GM12878 (cell line): ENCODE measurements around the gene CANT1. TPM values are rescaled to one million over a fixed set of nuclear protein-coding genes. Genes with fewer than 3 reads are reported as not detected.

ENCODE experiments used
- ATAC-seq: fragments of 200-7000 bp; cut with Tn5 transposase; 3 replicates; pipeline ENCODE4 v1.9.1; 2020; ENCODE audit warnings: mild to moderate bottlenecking, moderate library complexity
- BruUV-seq: library from RNA; stranded (reverse); fragments of 400-500 nt; replicated peaks from 2 replicates; lab custom pipeline; 2021; lab: Mats Ljungman, UMichigan
- CTCF ChIA-PET: fragments of 300-600 bp; sonication (Branson Sonifier 250); formaldehyde crosslinking; extraction: SDS; loops from one replicate; lab custom pipeline; 2021; ENCODE audit warnings: inconsistent platforms; lab: Yijun Ruan, JAX
- POLR2A ChIA-PET: fragments of 350-600 bp; formaldehyde crosslinking; extraction: SDS; loops from one replicate; lab custom pipeline; 2021; ENCODE audit warnings: inconsistent platforms; lab: Charles Lee
- RAD21 ChIA-PET: fragments of 300-600 bp; sonication (Branson Sonifier 250); formaldehyde crosslinking; loops from one replicate; lab custom pipeline; 2023; ENCODE audit warnings: antibody characterized with exemption; ENCODE audit not compliant: unreplicated experiment; lab: Charles Lee
- SMC1A ChIA-PET: fragments of 300-600 bp; sonication (Branson Sonifier 250); formaldehyde crosslinking; loops from one replicate; lab custom pipeline; 2023; ENCODE audit not compliant: unreplicated experiment, uncharacterized antibody; lab: Charles Lee
- DNase-seq: peaks from one replicate; pipeline ENCODE4 v3.0.0-alpha.2; 2011; ENCODE audit warnings: low read depth, low spot score
- FAIRE-seq: peaks from 3 replicates; lab custom pipeline; 2011; peaks lifted over from hg19 to GRCh38; lab: Jason Lieb, UNC
- H2AFZ ChIP-seq: 2 replicates; pipeline ENCODE4 v1.6.0; 2011; ENCODE audit warnings: low read depth, low read length, control low read depth; ENCODE audit not compliant: control insufficient read depth
- H3K27ac ChIP-seq: 2 replicates; pipeline ENCODE4 v1.5.1; 2011; ENCODE audit warnings: control low read depth; ENCODE audit not compliant: control insufficient read depth, insufficient read depth
- H3K27me3 ChIP-seq, 2 experiments: replicated peaks in 1 of 2; 2 replicates each; pipeline versions ENCODE4 v1.6.0 to v1.6.1; 2011; ENCODE audit warnings: low read length in 1 of 2; ENCODE audit not compliant: control insufficient read depth in 2 of 2, insufficient read depth in 2 of 2
- H3K36me3 ChIP-seq, 2 experiments: 2 replicates each; pipeline ENCODE4 v1.5.1; 2011; ENCODE audit warnings: low read length in 1 of 2; ENCODE audit not compliant: control insufficient read depth in 2 of 2, insufficient read depth in 2 of 2
- H3K4me1 ChIP-seq: 2 replicates; pipeline ENCODE4 v1.6.1; 2011; ENCODE audit warnings: mild to moderate bottlenecking, low read length, moderate library complexity, mixed read lengths; ENCODE audit not compliant: control insufficient read depth, insufficient read depth
- H3K4me2 ChIP-seq: 2 replicates; pipeline ENCODE4 v1.6.0; 2011; ENCODE audit warnings: control low read depth; ENCODE audit not compliant: control insufficient read depth, insufficient read depth
- H3K4me3 ChIP-seq: fragments of 200-600 bp; sonication (generic); 2 replicates; pipeline ENCODE4 v1.5.1; 2016
- H3K79me2 ChIP-seq: 2 replicates; pipeline ENCODE4 v1.6.0; 2011; ENCODE audit warnings: low read length; ENCODE audit not compliant: control insufficient read depth, insufficient read depth
- H3K9ac ChIP-seq: 2 replicates; pipeline ENCODE4 v1.8.0; 2011; ENCODE audit warnings: low read length, control low read depth, mixed read lengths; ENCODE audit not compliant: control insufficient read depth, insufficient read depth
- H3K9me3 ChIP-seq: replicated peaks from 3 replicates; pipeline ENCODE4 v1.5.1; 2011; ENCODE audit warnings: mild to moderate bottlenecking, low read length; ENCODE audit not compliant: control insufficient read depth, insufficient read depth
- H4K20me1 ChIP-seq: 2 replicates; pipeline ENCODE4 v1.6.0; 2011; ENCODE audit not compliant: control insufficient read depth, insufficient read depth
- ASH2L ChIP-seq: fragments of 300-600, 200-600 bp; sonication (generic); IDR thresholded peaks from 2 replicates; pipeline ENCODE4 v1.6.1; 2017; ENCODE audit warnings: low read depth, mild to moderate bottlenecking, borderline replicate concordance
- ATF3 ChIP-seq: IDR thresholded peaks from 2 replicates; pipeline ENCODE4 v1.6.1; 2011; ENCODE audit warnings: low read depth, mild to moderate bottlenecking, low read length, moderate library complexity, borderline replicate concordance; ENCODE audit errors: extremely low read depth
- BCL11A ChIP-seq: IDR thresholded peaks from 2 replicates; pipeline ENCODE4 v1.6.1; 2011; ENCODE audit warnings: low read depth, low read length
- HDAC6 ChIP-seq: fragments of 200-600 bp; sonication (generic); IDR thresholded peaks from one replicate; pipeline ENCODE4 v1.8.0; 2017; ENCODE audit warnings: antibody characterized with exemption; ENCODE audit not compliant: unreplicated experiment
- IRF5 ChIP-seq: fragments of 450-650 bp; IDR thresholded peaks from 2 replicates; pipeline ENCODE4 v1.6.1; 2017; ENCODE audit warnings: borderline replicate concordance
- MYB ChIP-seq: fragments of 150-350 bp; IDR thresholded peaks from 2 replicates; pipeline ENCODE4 v1.6.1; 2014; ENCODE audit warnings: mild to moderate bottlenecking, low read depth, low read length, borderline replicate concordance
- PAX5 ChIP-seq: IDR thresholded peaks from 2 replicates; pipeline ENCODE4 v1.6.1; 2011; ENCODE audit warnings: low read depth, low read length, borderline replicate concordance
- RAD51 ChIP-seq: fragments of 450-650 bp; IDR thresholded peaks from 2 replicates; pipeline ENCODE4 v1.6.1; 2016; ENCODE audit warnings: moderate library complexity, mild to moderate bottlenecking, inconsistent platforms
- RBBP5 ChIP-seq: fragments of 200-600 bp; sonication (generic); conservative IDR thresholded peaks from 2 replicates; pipeline ENCODE4 v1.6.1; 2016
- RCOR1 ChIP-seq: conservative IDR thresholded peaks from 2 replicates; pipeline ENCODE4 v1.6.1; 2012; ENCODE audit warnings: low read depth, low read length, improper control_type of control experiment
- RUNX3 ChIP-seq: IDR thresholded peaks from 2 replicates; pipeline ENCODE4 v1.6.1; 2012; ENCODE audit warnings: low read length, inconsistent platforms
- SPI1 ChIP-seq: IDR thresholded peaks from 2 replicates; pipeline ENCODE4 v1.6.1; 2011; ENCODE audit warnings: low read depth, mild to moderate bottlenecking, low read length, moderate library complexity, borderline replicate concordance; ENCODE audit not compliant: insufficient read depth
- TCF7 ChIP-seq: IDR thresholded peaks from 2 replicates; pipeline ENCODE4 v1.6.1; 2014; ENCODE audit warnings: antibody characterized with exemption, borderline replicate concordance
- YY1 ChIP-seq: IDR thresholded peaks from 2 replicates; pipeline ENCODE4 v1.6.1; 2011; ENCODE audit warnings: low read depth, mild to moderate bottlenecking, low read length
- ZBTB40 ChIP-seq: fragments of 450-650 bp; IDR thresholded peaks from 2 replicates; pipeline ENCODE4 v1.6.1; 2016; ENCODE audit warnings: mild to moderate bottlenecking, moderate library complexity, borderline replicate concordance
- ZNF207 ChIP-seq: fragments of 450-650 bp; IDR thresholded peaks from 2 replicates; pipeline ENCODE4 v1.6.1; 2014; ENCODE audit warnings: antibody characterized with exemption, mild to moderate bottlenecking, borderline replicate concordance
- ZNF24 ChIP-seq: fragments of 450-650 bp; IDR thresholded peaks from 2 replicates; pipeline ENCODE4 v1.6.1; 2017; ENCODE audit warnings: antibody characterized with exemption, mild to moderate bottlenecking
- ZSCAN29 ChIP-seq: fragments of 450-650 bp; IDR thresholded peaks from 2 replicates; pipeline ENCODE4 v1.6.1; 2017; ENCODE audit warnings: mild to moderate bottlenecking, moderate library complexity
- WGBS: methylation state at CpG from one replicate; pipeline ENCODE4 v1.1.6; 2016; ENCODE audit warnings: low lambda C conversion rate; ENCODE audit not compliant: insufficient replicate concordance, insufficient coverage; ENCODE audit errors: missing lambda C conversion rate; 5-methylcytosine and 5-hydroxymethylcytosine counted together
- in situ Hi-C: fragments of 300-500 bp; cut with MboI; formaldehyde crosslinking; loops from 9 replicates; pipeline ENCODE4 v1.14.3; 2018; ENCODE audit warnings: mixed read lengths
- intact Hi-C: fragments of 100-400 bp; cut with micrococcal nuclease; formaldehyde crosslinking; loops from one replicate; pipeline ENCODE4 v1.14.2; 2022; ENCODE audit not compliant: unreplicated experiment
- polyA plus RNA-seq, 11 experiments: library from polyadenylated mRNA; depleted of rRNA in 4 of 11; unstranded in 6 of 11; stranded (reverse) in 5 of 11; fragments of >200 nt; fragmentation: Nextera tagmentation in 4 of 11; fragmentation: Illumina TruSeq in 1 of 11; extraction: Ambion mirVana in 4 of 11; extraction: Trizol in 1 of 11; gene quantifications; 1 replicate in 1 of 11; 2 replicates in 10 of 11; pipeline versions ENCODE4 v1.2.1 to v1.2.3, GENCODE V29; 2011 to 2016; ENCODE audit warnings: inconsistent platforms in 2 of 11, missing spikeins in 2 of 11, low read depth in 1 of 11
- total RNA-seq, 4 experiments: library from RNA; depleted of rRNA in 3 of 4; stranded (reverse); fragments of >200 nt in 3 of 4; fragmentation: Illumina TruSeq in 1 of 4; extraction: Trizol in 1 of 4; gene quantifications; 2 replicates each; pipeline versions ENCODE4 v1.2.1 to v1.2.3, GENCODE V29; 2013 to 2021

CANT1 gene
- total and polyA plus RNA-seq, 10 of the 15 experiments (the other 5 are each of a cell fraction or from before 2014, with no cell fraction given), result 2.2 to 59.2 (median 20.2) TPM

GRCh38 chr17:79054200-79054960 lies 44.8 kb upstream of the CANT1 start (continued):
- TF ChIP-seq ZBTB40, result no peak
- no peak for TF ChIP-seq RUNX3
- no peak for TF ChIP-seq RBBP5
- no peak for TF ChIP-seq SPI1

- ATAC-seq (no peak), FAIRE-seq (no peak), DNase-seq (no peak)
- RAD21 ChIA-PET, result no interaction called here
- no TSS peak for BruUV-seq
- POLR2A ChIA-PET, result no interaction called here
- Histone ChIP-seq H4K20me1 (no peaks in the 10 kb centered on the region), H3K4me2 (no peak overlapping the region), H3K9ac (no peak overlapping the region), H3K9me3 (no peaks in the 10 kb centered on the region; the same call in 2 of the 3 replicates), H3K36me3 (no peaks in the 10 kb centered on the region), H3K27ac (no peak overlapping the region), H3K79me2 (no peaks in the 10 kb centered on the region), H3K4me1 (no peaks in the 10 kb centered on the region; the same call in 1 of the 2 replicates), H3K4me3 (no peak overlapping the region), H3K27me3 (no peaks in the 10 kb centered on the region; a peak in 1 of 4 replicates), H2AFZ (no peak overlapping the region)
- intact Hi-C loops, result no loop called here
- in situ Hi-C loops, result no loop called here
- WGBS, result 44% methylated on average over 2 of the region's 2 CpGs
- CTCF ChIA-PET, result interaction anchor here (0.6 to 1.7 kb wide), 3 partner anchors 8 to 31 kb away, joined by 3 to 8 read pairs (median 4); no protein-coding TSS in a partner anchor
- SMC1A ChIA-PET, result no interaction called here
- TF ChIP-seq PAX5 (no peak), RAD51 (no peak), ASH2L (no peak), ZNF207 (no peak), YY1 (no peak), ZSCAN29 (no peak), RCOR1 (no peak), ZNF24 (no peak), IRF5 (no peak), ATF3 (no peak), BCL11A (no peak), HDAC6 (no peak), TCF7 (no peak), MYB (no peak)
Measured at GRCh38 chr17:79053251-79053925, 43.8 kb upstream of the CANT1 start.
